Liver (tissue), 9 donors: ENCODE results near the gene SNTA1. TPM values are rescaled to one million over a fixed set of nuclear protein-coding genes. Genes with fewer than 3 reads are reported as not detected.

Experiments used
- DNase-seq: peaks from one replicate; pipeline ENCODE4 v3.0.0-alpha.2; 2017; ENCODE audit warnings: low spot score
- H3K27ac ChIP-seq, 2 donors: one replicate each; pipeline ENCODE4 v1.7.0; 2013; ENCODE audit warnings: inconsistent platforms in 2 of 2, low read length in 2 of 2, control low read depth in 1 of 2, low read depth in 1 of 2, mild to moderate bottlenecking in 1 of 2
- H3K27me3 ChIP-seq, 4 donors: one replicate each; pipeline versions ENCODE4 v1.6.1 to v1.7.0; 2013; ENCODE audit warnings: low read length in 3 of 4, inconsistent platforms in 1 of 4, mild to moderate bottlenecking in 1 of 4, moderate library complexity in 1 of 4; ENCODE audit not compliant: control insufficient read depth in 4 of 4, insufficient read depth in 4 of 4
- H3K36me3 ChIP-seq, 4 donors: one replicate each; pipeline versions ENCODE4 v1.6.1 to v1.7.0; 2013; ENCODE audit warnings: low read length in 3 of 4, mild to moderate bottlenecking in 3 of 4, low read depth in 1 of 4, moderate library complexity in 1 of 4; ENCODE audit not compliant: control insufficient read depth in 4 of 4, insufficient read depth in 3 of 4
- H3K4me1 ChIP-seq, 4 donors: one replicate each; pipeline versions ENCODE4 v1.6.1 to v1.7.0; 2013; ENCODE audit warnings: low read length in 3 of 4, mild to moderate bottlenecking in 3 of 4, moderate library complexity in 1 of 4; ENCODE audit not compliant: control insufficient read depth in 4 of 4, insufficient read depth in 4 of 4
- H3K4me3 ChIP-seq, 3 donors: one replicate each; pipeline versions ENCODE4 v1.6.1 to v1.7.0; 2013; ENCODE audit warnings: low read length in 3 of 3, control low read depth in 1 of 3, low read depth in 1 of 3, mild to moderate bottlenecking in 1 of 3
- H3K9ac ChIP-seq, 2 donors: one replicate each; pipeline ENCODE4 v1.7.0; 2013; ENCODE audit warnings: low read length in 2 of 2, mild to moderate bottlenecking in 2 of 2, moderate library complexity in 2 of 2, control low read depth in 1 of 2, low read depth in 1 of 2
- H3K9me3 ChIP-seq, 4 donors: one replicate each; pipeline versions ENCODE4 v1.6.1 to v1.7.0; 2013; ENCODE audit warnings: low read length in 3 of 4; ENCODE audit not compliant: control insufficient read depth in 4 of 4
- EGR1 ChIP-seq, 2 donors: IDR thresholded peaks; 2 replicates each; pipeline ENCODE4 v1.6.1; 2016 to 2018; ENCODE audit warnings: antibody characterized with exemption in 2 of 2, low read depth in 2 of 2
- FOXA1 ChIP-seq: IDR thresholded peaks from 2 replicates; pipeline ENCODE4 v1.6.1; 2016; ENCODE audit warnings: antibody characterized with exemption
- FOXA2 ChIP-seq: IDR thresholded peaks from 2 replicates; pipeline ENCODE4 v1.6.1; 2016; ENCODE audit warnings: antibody characterized with exemption
- GABPA ChIP-seq, 2 donors: IDR thresholded peaks in 1 of 2; conservative IDR thresholded peaks in 1 of 2; 2 replicates each; pipeline ENCODE4 v1.6.1; 2016; ENCODE audit warnings: antibody characterized with exemption in 2 of 2, mild to moderate bottlenecking in 1 of 2, moderate library complexity in 1 of 2
- HNF4G ChIP-seq: IDR thresholded peaks from 2 replicates; pipeline ENCODE4 v1.6.1; 2016; ENCODE audit warnings: antibody characterized with exemption
- JUND ChIP-seq, 2 donors: IDR thresholded peaks; 2 replicates each; pipeline ENCODE4 v1.6.1; 2016; ENCODE audit warnings: antibody characterized with exemption in 2 of 2
- NR2F2 ChIP-seq: IDR thresholded peaks from 2 replicates; pipeline ENCODE4 v1.6.1; 2016; ENCODE audit warnings: antibody characterized with exemption
- RAD21 ChIP-seq, 2 donors: IDR thresholded peaks; 2 replicates each; pipeline ENCODE4 v1.6.1; 2016; ENCODE audit warnings: antibody characterized with exemption in 2 of 2, mild to moderate bottlenecking in 2 of 2
- RXRA ChIP-seq, 2 donors: IDR thresholded peaks; 2 replicates each; pipeline ENCODE4 v1.6.1; 2017 to 2018; ENCODE audit warnings: antibody characterized with exemption in 2 of 2, mild to moderate bottlenecking in 1 of 2
- SP1 ChIP-seq: IDR thresholded peaks from 2 replicates; pipeline ENCODE4 v1.6.1; 2018; ENCODE audit warnings: antibody characterized with exemption, mild to moderate bottlenecking
- TAF1 ChIP-seq: conservative IDR thresholded peaks from 2 replicates; pipeline ENCODE4 v1.6.1; 2016; ENCODE audit warnings: antibody characterized with exemption, mild to moderate bottlenecking
- YY1 ChIP-seq: IDR thresholded peaks from 2 replicates; pipeline ENCODE4 v1.6.1; 2016; ENCODE audit warnings: antibody characterized with exemption, mild to moderate bottlenecking
- WGBS: extraction: QIAGEN DNeasy Blood & Tissue Kit; methylation state at CpG from one replicate; pipeline ENCODE4 v1.1.7; 2013; 5-methylcytosine and 5-hydroxymethylcytosine counted together
- polyA plus RNA-seq, 2 donors: library from polyadenylated mRNA; stranded (reverse) in 1 of 2; unstranded in 1 of 2; fragments of 200-250 nt in 1 of 2; fragments of >200 nt in 1 of 2; fragmentation: Nextera tagmentation in 1 of 2; extraction: Ambion mirVana in 1 of 2; gene quantifications; one replicate each; pipeline versions ENCODE4 v1.2.1 to v1.2.3, GENCODE V29; 2013 to 2015
- total RNA-seq, 2 donors: library from RNA; depleted of rRNA; stranded (reverse); fragments of >200 nt; gene quantifications; one replicate each; pipeline ENCODE4 v1.2.3, GENCODE V29; 2014
- TF ChIP-seq, protein P1 (sequence below): IDR thresholded peaks from 2 replicates; pipeline ENCODE4 v1.6.1; 2016; ENCODE audit warnings: antibody characterized with exemption
- TF ChIP-seq, protein P2 (sequence below): IDR thresholded peaks from 2 replicates; pipeline ENCODE4 v1.6.1; 2016; ENCODE audit warnings: antibody characterized with exemption, mild to moderate bottlenecking
- TF ChIP-seq, protein P3 (sequence below): fragments of 150-350 bp; IDR thresholded peaks from 2 replicates; pipeline ENCODE4 v1.5.1; 2017; ENCODE audit warnings: improper control_type of control experiment, low read depth, low read length; ENCODE audit not compliant: missing input control
- TF ChIP-seq, protein P4 (sequence below): IDR thresholded peaks from 2 replicates; pipeline ENCODE4 v1.6.1; 2016; ENCODE audit warnings: antibody characterized with exemption
- TF ChIP-seq, protein P5 (sequence below): IDR thresholded peaks from 2 replicates; pipeline ENCODE4 v1.6.1; 2016; ENCODE audit warnings: antibody characterized with exemption
- donor health status: healthy.
- donor health status: healthy.
- donor health status: healthy.
- donor health status: healthy.
- donor health status: healthy.

SNTA1 gene
- total and polyA plus RNA-seq, 4 donors = 3.8 to 9.6 (median 6.9) TPM

DNA sequence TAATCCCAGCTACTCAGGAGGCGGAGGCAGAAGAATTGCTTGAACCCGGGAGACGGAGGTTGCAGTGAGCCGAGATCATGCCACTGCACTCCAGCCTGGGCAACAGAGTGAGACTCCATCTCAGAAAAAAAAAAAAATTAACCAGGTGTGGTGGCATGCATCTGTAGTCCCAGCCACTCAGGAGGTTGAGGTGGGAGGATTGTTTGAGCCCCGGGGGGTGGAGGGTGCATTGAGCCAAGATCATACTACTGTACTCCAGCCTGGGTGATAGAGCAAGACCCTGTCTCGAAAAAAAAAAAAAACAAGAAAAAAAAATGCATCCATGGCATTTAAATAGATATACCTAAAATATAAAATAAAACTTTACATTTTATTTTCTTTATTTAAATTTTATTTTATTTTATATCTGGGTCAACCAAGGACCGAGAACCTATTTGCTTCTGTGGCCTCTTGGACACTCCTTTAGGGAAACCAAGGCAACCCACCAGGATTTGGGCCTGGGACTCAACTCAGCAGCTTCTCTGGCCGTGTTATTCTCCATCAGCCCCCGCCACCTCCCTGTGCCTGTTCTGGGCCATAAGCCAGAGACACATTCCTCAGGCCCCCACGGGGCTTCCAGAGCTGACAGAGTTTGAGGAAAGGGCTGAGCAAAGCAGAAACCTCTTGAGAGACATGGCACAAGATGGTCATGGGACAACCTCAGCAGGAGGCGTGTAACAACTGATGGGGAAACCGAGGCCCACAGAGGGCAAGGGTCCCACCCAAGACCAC lies 6.2 kb downstream of the SNTA1 start:
- H3K4me1 ChIP-seq = peaks cover 0 to 16% (median 11%) of the 10 kb centered on the region in 4 donors
- H3K9me3 ChIP-seq = no peaks in the 10 kb centered on the region
- TF ChIP-seq, protein P1, sequence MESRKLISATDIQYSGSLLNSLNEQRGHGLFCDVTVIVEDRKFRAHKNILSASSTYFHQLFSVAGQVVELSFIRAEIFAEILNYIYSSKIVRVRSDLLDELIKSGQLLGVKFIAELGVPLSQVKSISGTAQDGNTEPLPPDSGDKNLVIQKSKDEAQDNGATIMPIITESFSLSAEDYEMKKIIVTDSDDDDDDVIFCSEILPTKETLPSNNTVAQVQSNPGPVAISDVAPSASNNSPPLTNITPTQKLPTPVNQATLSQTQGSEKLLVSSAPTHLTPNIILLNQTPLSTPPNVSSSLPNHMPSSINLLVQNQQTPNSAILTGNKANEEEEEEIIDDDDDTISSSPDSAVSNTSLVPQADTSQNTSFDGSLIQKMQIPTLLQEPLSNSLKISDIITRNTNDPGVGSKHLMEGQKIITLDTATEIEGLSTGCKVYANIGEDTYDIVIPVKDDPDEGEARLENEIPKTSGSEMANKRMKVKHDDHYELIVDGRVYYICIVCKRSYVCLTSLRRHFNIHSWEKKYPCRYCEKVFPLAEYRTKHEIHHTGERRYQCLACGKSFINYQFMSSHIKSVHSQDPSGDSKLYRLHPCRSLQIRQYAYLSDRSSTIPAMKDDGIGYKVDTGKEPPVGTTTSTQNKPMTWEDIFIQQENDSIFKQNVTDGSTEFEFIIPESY = no peak
- TF ChIP-seq SP1 = no peak
- TF ChIP-seq GABPA (IDR thresholded peaks at IDR 0.05 in 1 of 2, conservative IDR thresholded peaks at IDR 0.05 in 1 of 2) = no peak
- TF ChIP-seq RAD21 (IDR thresholded peaks at IDR 0.05) = no peak
- TF ChIP-seq NR2F2 = no peak
- no peak for TF ChIP-seq HNF4G
- TF ChIP-seq YY1 = no peak
- TF ChIP-seq, protein P2, sequence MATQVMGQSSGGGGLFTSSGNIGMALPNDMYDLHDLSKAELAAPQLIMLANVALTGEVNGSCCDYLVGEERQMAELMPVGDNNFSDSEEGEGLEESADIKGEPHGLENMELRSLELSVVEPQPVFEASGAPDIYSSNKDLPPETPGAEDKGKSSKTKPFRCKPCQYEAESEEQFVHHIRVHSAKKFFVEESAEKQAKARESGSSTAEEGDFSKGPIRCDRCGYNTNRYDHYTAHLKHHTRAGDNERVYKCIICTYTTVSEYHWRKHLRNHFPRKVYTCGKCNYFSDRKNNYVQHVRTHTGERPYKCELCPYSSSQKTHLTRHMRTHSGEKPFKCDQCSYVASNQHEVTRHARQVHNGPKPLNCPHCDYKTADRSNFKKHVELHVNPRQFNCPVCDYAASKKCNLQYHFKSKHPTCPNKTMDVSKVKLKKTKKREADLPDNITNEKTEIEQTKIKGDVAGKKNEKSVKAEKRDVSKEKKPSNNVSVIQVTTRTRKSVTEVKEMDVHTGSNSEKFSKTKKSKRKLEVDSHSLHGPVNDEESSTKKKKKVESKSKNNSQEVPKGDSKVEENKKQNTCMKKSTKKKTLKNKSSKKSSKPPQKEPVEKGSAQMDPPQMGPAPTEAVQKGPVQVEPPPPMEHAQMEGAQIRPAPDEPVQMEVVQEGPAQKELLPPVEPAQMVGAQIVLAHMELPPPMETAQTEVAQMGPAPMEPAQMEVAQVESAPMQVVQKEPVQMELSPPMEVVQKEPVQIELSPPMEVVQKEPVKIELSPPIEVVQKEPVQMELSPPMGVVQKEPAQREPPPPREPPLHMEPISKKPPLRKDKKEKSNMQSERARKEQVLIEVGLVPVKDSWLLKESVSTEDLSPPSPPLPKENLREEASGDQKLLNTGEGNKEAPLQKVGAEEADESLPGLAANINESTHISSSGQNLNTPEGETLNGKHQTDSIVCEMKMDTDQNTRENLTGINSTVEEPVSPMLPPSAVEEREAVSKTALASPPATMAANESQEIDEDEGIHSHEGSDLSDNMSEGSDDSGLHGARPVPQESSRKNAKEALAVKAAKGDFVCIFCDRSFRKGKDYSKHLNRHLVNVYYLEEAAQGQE = no peak
- TF ChIP-seq TAF1 = no peak
- TF ChIP-seq, protein P3, sequence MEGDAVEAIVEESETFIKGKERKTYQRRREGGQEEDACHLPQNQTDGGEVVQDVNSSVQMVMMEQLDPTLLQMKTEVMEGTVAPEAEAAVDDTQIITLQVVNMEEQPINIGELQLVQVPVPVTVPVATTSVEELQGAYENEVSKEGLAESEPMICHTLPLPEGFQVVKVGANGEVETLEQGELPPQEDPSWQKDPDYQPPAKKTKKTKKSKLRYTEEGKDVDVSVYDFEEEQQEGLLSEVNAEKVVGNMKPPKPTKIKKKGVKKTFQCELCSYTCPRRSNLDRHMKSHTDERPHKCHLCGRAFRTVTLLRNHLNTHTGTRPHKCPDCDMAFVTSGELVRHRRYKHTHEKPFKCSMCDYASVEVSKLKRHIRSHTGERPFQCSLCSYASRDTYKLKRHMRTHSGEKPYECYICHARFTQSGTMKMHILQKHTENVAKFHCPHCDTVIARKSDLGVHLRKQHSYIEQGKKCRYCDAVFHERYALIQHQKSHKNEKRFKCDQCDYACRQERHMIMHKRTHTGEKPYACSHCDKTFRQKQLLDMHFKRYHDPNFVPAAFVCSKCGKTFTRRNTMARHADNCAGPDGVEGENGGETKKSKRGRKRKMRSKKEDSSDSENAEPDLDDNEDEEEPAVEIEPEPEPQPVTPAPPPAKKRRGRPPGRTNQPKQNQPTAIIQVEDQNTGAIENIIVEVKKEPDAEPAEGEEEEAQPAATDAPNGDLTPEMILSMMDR = no peak
- no peak for TF ChIP-seq FOXA2
- TF ChIP-seq, protein P4, sequence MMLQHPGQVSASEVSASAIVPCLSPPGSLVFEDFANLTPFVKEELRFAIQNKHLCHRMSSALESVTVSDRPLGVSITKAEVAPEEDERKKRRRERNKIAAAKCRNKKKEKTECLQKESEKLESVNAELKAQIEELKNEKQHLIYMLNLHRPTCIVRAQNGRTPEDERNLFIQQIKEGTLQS = no peak
- TF ChIP-seq, protein P5, sequence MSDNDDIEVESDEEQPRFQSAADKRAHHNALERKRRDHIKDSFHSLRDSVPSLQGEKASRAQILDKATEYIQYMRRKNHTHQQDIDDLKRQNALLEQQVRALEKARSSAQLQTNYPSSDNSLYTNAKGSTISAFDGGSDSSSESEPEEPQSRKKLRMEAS = no peak
- TF ChIP-seq RXRA (IDR thresholded peaks at IDR 0.05) = no peak
- TF ChIP-seq JUND (IDR thresholded peaks at IDR 0.05) = no peak
- no peak for TF ChIP-seq FOXA1
- TF ChIP-seq EGR1 (IDR thresholded peaks at IDR 0.05; ENCODE audit: low read depth in 2 of 2) = no peak
- 88% methylated on average over 12 of the region's 12 CpGs for WGBS
- no peak overlapping the region for H3K9ac ChIP-seq
- H3K27me3 ChIP-seq = no peaks in the 10 kb centered on the region
- no peak overlapping the region for H3K27ac ChIP-seq
- no peak for DNase-seq
- H3K4me3 ChIP-seq = no peak overlapping the region
- peaks cover 0 to 5% (median 0%) of the 10 kb centered on the region in 4 donors for H3K36me3 ChIP-seq
